Right lobe of liver (tissue), 6 donors: ENCODE data around the gene MSMB. TPM values are rescaled to one million over a fixed set of nuclear protein-coding genes. Genes with fewer than 3 reads are reported as not detected.

ENCODE experiments used
- ATAC-seq, 4 donors: fragments of 200-7000 bp; cut with Tn5 transposase; one replicate each; pipeline ENCODE4 v1.9.1; 2020; ENCODE audit warnings: mild to moderate bottlenecking in 4 of 4, moderate library complexity in 4 of 4
- DNase-seq, 3 donors: peaks; one replicate each; pipeline ENCODE4 v3.0.0-alpha.2; 2020
- H3K27ac ChIP-seq, 3 donors: fragments of 200-600 bp; one replicate each; pipeline ENCODE4 v1.8.0; 2022
- H3K27me3 ChIP-seq, 2 donors: fragments of 200-600 bp; one replicate each; pipeline ENCODE4 v1.8.0; 2022
- H3K36me3 ChIP-seq, 4 donors: fragments of 200-600 bp; sonication (generic) in 1 of 4; one replicate each; pipeline versions ENCODE4 v1.5.1 to v1.8.0; 2017 to 2022; ENCODE audit warnings: control low read depth in 1 of 4
- H3K4me1 ChIP-seq, 4 donors: fragments of 200-600 bp; sonication (generic) in 1 of 4; one replicate each; pipeline versions ENCODE4 v1.5.1 to v1.8.0; 2017 to 2022; ENCODE audit warnings: control low read depth in 1 of 4
- H3K4me3 ChIP-seq, 3 donors: fragments of 200-600 bp; one replicate each; pipeline ENCODE4 v1.8.0; 2022
- H3K9me3 ChIP-seq, 4 donors: fragments of 200-600 bp; sonication (generic) in 1 of 4; one replicate each; pipeline versions ENCODE4 v1.5.1 to v1.8.0; 2017 to 2022; ENCODE audit warnings: control low read depth in 1 of 4
- CTCF ChIP-seq, 4 donors: fragments of 200-600 bp in 3 of 4; fragments of 450-650 bp in 1 of 4; IDR thresholded peaks; one replicate each; pipeline versions ENCODE4 v1.5.1 to v1.8.0; 2016 to 2022; ENCODE audit warnings: antibody characterized with exemption in 4 of 4, mild to moderate bottlenecking in 2 of 4
- POLR2A ChIP-seq: fragments of 450-650 bp; IDR thresholded peaks from one replicate; pipeline ENCODE4 v1.6.1; 2017; ENCODE audit warnings: antibody characterized with exemption, mild to moderate bottlenecking
- WGBS: methylation state at CpG from one replicate; pipeline ENCODE4 v1.1.6; 2018; ENCODE audit warnings: low coverage, low lambda C conversion rate; ENCODE audit not compliant: insufficient coverage; ENCODE audit errors: missing lambda C conversion rate; 5-methylcytosine and 5-hydroxymethylcytosine counted together
- intact Hi-C, 2 donors: fragments of 100-400 bp; cut with DNase I; formaldehyde crosslinking; loops; one replicate each; pipeline versions ENCODE4 v1.11.2 to v1.14.1; 2022
- total RNA-seq, 6 experiments: library from RNA; depleted of rRNA in 2 of 6; stranded (reverse); fragments of >200 nt in 2 of 6; fragmentation: NEBNext Ultra II Directional in 3 of 6; extraction: Animal tissue kit (Norgen Biotek cat#: 25700) in 3 of 6; gene quantifications; one replicate each; pipeline versions ENCODE4 v1.1.0 to v1.2.4, GENCODE V29; 2016 to 2023
- donor health status: DM: no; HTN: yes; CAD: no.
- donor health status: DM: no; HTN: no; CAD: no.
- donor health status: DM: no; HTN: no; CAD: no.
- donor health status: DM: no; HTN: yes; CAD: no.
- donor health status: DM: no; HTN: yes; CAD: no.

The MSMB gene
- total RNA-seq, 6 experiments from 2014 or later, result 0.84 TPM; not detected in 5

GRCh38 chr10:46084321-46085165, 38.5 kb upstream of the MSMB start:
- intact Hi-C loops, result no loop called here
- Histone ChIP-seq H3K4me1 (no peaks in the 10 kb centered on the region), H3K4me3 (no peak overlapping the region), H3K27ac (no peak overlapping the region), H3K36me3 (no peaks in the 10 kb centered on the region), H3K27me3 (no peaks in the 10 kb centered on the region), H3K9me3 (no peaks in the 10 kb centered on the region)
- no peak for DNase-seq
- ATAC-seq, result no peak
- no peak for TF ChIP-seq CTCF (IDR thresholded peaks at IDR 0.05)
- WGBS, result 58% methylated on average over 8 of the region's 12 CpGs

DNA sequence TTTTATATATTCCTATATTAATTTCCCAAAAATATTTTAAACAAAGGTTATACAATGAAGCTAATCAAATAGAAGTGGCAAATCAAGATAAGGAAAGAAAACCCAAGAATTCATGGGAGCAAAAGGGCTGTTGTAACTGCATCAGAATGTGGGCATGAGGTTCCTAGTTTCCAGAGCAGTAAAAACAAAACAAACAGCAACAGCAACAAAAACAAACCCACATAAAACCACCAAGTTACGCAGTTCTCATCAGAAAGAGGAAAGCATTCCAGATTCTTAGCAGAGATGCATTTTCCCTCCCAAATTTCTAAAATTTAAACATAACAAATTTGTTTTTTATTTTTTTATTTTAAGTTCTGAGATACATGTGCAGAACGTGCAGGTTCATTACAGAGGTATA, 34.8 kb upstream of the MSMB start:
- Histone ChIP-seq H3K27ac (no peak overlapping the region), H3K4me1 (no peaks in the 10 kb centered on the region), H3K9me3 (no peaks in the 10 kb centered on the region), H3K4me3 (no peak overlapping the region), H3K36me3 (no peaks in the 10 kb centered on the region), H3K27me3 (no peaks in the 10 kb centered on the region)
- intact Hi-C loops, result no loop called here
- no peak for ATAC-seq
- no peak for TF ChIP-seq CTCF (IDR thresholded peaks at IDR 0.05)
- no peak for TF ChIP-seq POLR2A
- no peak for DNase-seq
- 73% methylated on average over 2 of the region's 2 CpGs for WGBS

DNA sequence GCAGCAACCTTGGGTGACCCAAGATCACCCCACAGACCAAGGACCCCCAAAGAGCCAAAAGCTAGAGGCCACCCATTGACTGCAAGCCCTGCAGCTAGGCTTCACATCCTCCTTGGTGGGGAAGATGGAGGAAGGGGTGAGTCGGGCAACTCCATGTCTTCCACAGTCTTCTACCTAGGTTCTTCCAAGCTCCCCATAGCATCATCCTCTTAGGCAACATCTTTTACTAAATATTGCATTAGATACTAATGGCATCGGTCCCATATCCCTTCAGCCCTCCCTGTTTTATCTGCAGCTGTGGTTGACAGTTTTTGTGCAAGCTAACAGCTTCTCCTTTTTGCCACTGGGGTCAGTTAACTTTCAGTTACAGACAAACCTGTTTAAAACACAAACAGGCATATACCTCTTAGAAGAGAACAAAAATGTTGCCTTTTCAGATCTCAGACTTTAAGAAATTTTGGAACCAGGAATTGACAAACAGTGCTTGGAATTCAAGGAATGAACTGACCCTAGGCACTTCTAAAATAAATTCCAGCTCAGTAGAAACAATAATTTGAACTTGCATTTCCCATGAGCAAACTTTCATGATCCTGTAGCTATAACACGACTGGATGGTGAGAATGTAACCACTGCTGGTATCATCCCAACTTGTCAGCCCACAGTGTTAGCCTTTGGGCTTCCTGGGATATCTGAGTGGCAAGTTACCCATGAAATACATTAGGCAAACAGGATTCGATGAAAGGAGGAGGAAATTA, 33.9 kb upstream of the MSMB start:
- ATAC-seq (no peak), DNase-seq (no peak)
- Histone ChIP-seq H3K9me3 (no peaks in the 10 kb centered on the region), H3K4me3 (no peak overlapping the region), H3K4me1 (no peaks in the 10 kb centered on the region), H3K36me3 (no peaks in the 10 kb centered on the region), H3K27ac (no peak overlapping the region), H3K27me3 (no peaks in the 10 kb centered on the region)
- intact Hi-C loops, result no loop called here
- no peak for TF ChIP-seq POLR2A
- TF ChIP-seq CTCF (IDR thresholded peaks at IDR 0.05), result no peak
- 55% methylated on average over 4 of the region's 4 CpGs for WGBS

GRCh38 chr10:46077731-46078413, 31.8 kb upstream of the MSMB start:
- H3K27me3 ChIP-seq, result no peaks in the 10 kb centered on the region
- H3K27ac ChIP-seq, result no peak overlapping the region
- no peak for ATAC-seq
- 72% methylated on average over 5 of the region's 5 CpGs for WGBS
- no peaks in the 10 kb centered on the region for H3K36me3 ChIP-seq
- DNase-seq, result no peak
- no peaks in the 10 kb centered on the region for H3K4me1 ChIP-seq
- intact Hi-C loops, result no loop called here
- H3K9me3 ChIP-seq, result no peaks in the 10 kb centered on the region
- TF ChIP-seq POLR2A (no peak), CTCF (IDR thresholded peaks at IDR 0.05) (no peak)
- H3K4me3 ChIP-seq, result no peak overlapping the region
